Measurements from ENCODE around the gene ANKRD28. TPM values are rescaled to one million over a fixed set of nuclear protein-coding genes. Genes with fewer than 3 reads are reported as not detected.

ANKRD28 gene
- total and polyA plus RNA-seq, 9 donors: 19.9 to 32.1 (median 24.9) TPM

- H3K27ac ChIP-seq (ENCODE audit: low read length): no peak overlapping the region
- no peaks in the 10 kb centered on the region for H3K9me3 ChIP-seq (replicated peaks; ENCODE audit: control insufficient read depth, low read depth, low read length)
- H3K36me3 ChIP-seq (ENCODE audit: control insufficient read depth, insufficient read depth, low read length): peaks cover 16% of the 10 kb centered on the region
- H3K4me1 ChIP-seq (ENCODE audit: control insufficient read depth, insufficient read depth, low read length): no peaks in the 10 kb centered on the region
- no peaks in the 10 kb centered on the region for H3K27me3 ChIP-seq (ENCODE audit: control insufficient read depth, insufficient read depth, low read length)
- WGBS (ENCODE audit: insufficient coverage): 100% methylated on average over 1 of the region's 1 CpG
- no peak for DNase-seq
- no peak overlapping the region for H3K4me3 ChIP-seq (ENCODE audit: low read length)
Observed at GRCh38 chr3:15708882-15709677, 88.7 kb downstream of the ANKRD28 start.

- Histone ChIP-seq H3K4me3 (ENCODE audit: low read length) (no peak overlapping the region), H3K27ac (ENCODE audit: low read length) (no peak overlapping the region), H3K9me3 (replicated peaks; ENCODE audit: control insufficient read depth, low read depth, low read length) (no peaks in the 10 kb centered on the region), H3K4me1 (ENCODE audit: control insufficient read depth, insufficient read depth, low read length) (no peaks in the 10 kb centered on the region), H3K36me3 (ENCODE audit: control insufficient read depth, insufficient read depth, low read length) (peaks cover 16% of the 10 kb centered on the region), H3K27me3 (ENCODE audit: control insufficient read depth, insufficient read depth, low read length) (no peaks in the 10 kb centered on the region)
- no peak for DNase-seq
- no CpG with 5 or more reads among the region's 1 CpG for WGBS (ENCODE audit: insufficient coverage)
Observed at GRCh38 chr3:15707779-15708178, 90.0 kb downstream of the ANKRD28 start.

- WGBS (ENCODE audit: insufficient coverage): no CpG with 5 or more reads among the region's 2 CpGs
- no peaks in the 10 kb centered on the region for H3K9me3 ChIP-seq (replicated peaks; ENCODE audit: control insufficient read depth, low read depth, low read length)
- peaks cover 9% of the 10 kb centered on the region for H3K36me3 ChIP-seq (ENCODE audit: control insufficient read depth, insufficient read depth, low read length)
- H3K27me3 ChIP-seq (ENCODE audit: control insufficient read depth, insufficient read depth, low read length): no peaks in the 10 kb centered on the region
- H3K4me1 ChIP-seq (ENCODE audit: control insufficient read depth, insufficient read depth, low read length): no peaks in the 10 kb centered on the region
- no peak for DNase-seq
- no peak overlapping the region for H3K27ac ChIP-seq (ENCODE audit: low read length)
- H3K4me3 ChIP-seq (ENCODE audit: low read length): no peak overlapping the region
Observed at GRCh38 chr3:15703346-15703745, 94.4 kb downstream of the ANKRD28 start.

- Histone ChIP-seq H3K4me1 (ENCODE audit: control insufficient read depth, insufficient read depth, low read length) (no peaks in the 10 kb centered on the region), H3K27ac (ENCODE audit: low read length) (no peak overlapping the region), H3K27me3 (ENCODE audit: control insufficient read depth, insufficient read depth, low read length) (no peaks in the 10 kb centered on the region), H3K9me3 (replicated peaks; ENCODE audit: control insufficient read depth, low read depth, low read length) (no peaks in the 10 kb centered on the region), H3K36me3 (ENCODE audit: control insufficient read depth, insufficient read depth, low read length) (peaks cover 15% of the 10 kb centered on the region), H3K4me3 (ENCODE audit: low read length) (no peak overlapping the region)
- DNase-seq: no peak
- WGBS (ENCODE audit: insufficient coverage): no CpG with 5 or more reads among the region's 1 CpG
Observed at GRCh38 chr3:15694628-15695027, 103.2 kb downstream of the ANKRD28 start.

- Histone ChIP-seq H3K4me1 (ENCODE audit: control insufficient read depth, insufficient read depth, low read length) (no peaks in the 10 kb centered on the region), H3K4me3 (ENCODE audit: low read length) (no peak overlapping the region), H3K27me3 (ENCODE audit: control insufficient read depth, insufficient read depth, low read length) (no peaks in the 10 kb centered on the region), H3K27ac (ENCODE audit: low read length) (no peak overlapping the region), H3K36me3 (ENCODE audit: control insufficient read depth, insufficient read depth, low read length) (peaks cover 20% of the 10 kb centered on the region), H3K9me3 (replicated peaks; ENCODE audit: control insufficient read depth, low read depth, low read length) (no peaks in the 10 kb centered on the region)
- DNase-seq: no peak
- no CpG with 5 or more reads among the region's 1 CpG for WGBS (ENCODE audit: insufficient coverage)
Observed at GRCh38 chr3:15693355-15693754, 104.4 kb downstream of the ANKRD28 start.

GRCh38 chr3:15690748-15691147, 107.0 kb downstream of the ANKRD28 start:
- WGBS (ENCODE audit: insufficient coverage): no CpG with 5 or more reads among the region's 5 CpGs
- Histone ChIP-seq H3K36me3 (ENCODE audit: control insufficient read depth, insufficient read depth, low read length) (peaks cover 30% of the 10 kb centered on the region), H3K27me3 (ENCODE audit: control insufficient read depth, insufficient read depth, low read length) (no peaks in the 10 kb centered on the region), H3K4me1 (ENCODE audit: control insufficient read depth, insufficient read depth, low read length) (no peaks in the 10 kb centered on the region), H3K4me3 (ENCODE audit: low read length) (no peak overlapping the region), H3K27ac (ENCODE audit: low read length) (no peak overlapping the region), H3K9me3 (replicated peaks; ENCODE audit: control insufficient read depth, low read depth, low read length) (no peaks in the 10 kb centered on the region)
- DNase-seq: no peak

GRCh38 chr3:15690230-15690629, 107.5 kb downstream of the ANKRD28 start:
- H3K27ac ChIP-seq (ENCODE audit: low read length): no peak overlapping the region
- DNase-seq: no peak
- 100% methylated on average over 1 of the region's 4 CpGs for WGBS (ENCODE audit: insufficient coverage)
- H3K4me1 ChIP-seq (ENCODE audit: control insufficient read depth, insufficient read depth, low read length): no peaks in the 10 kb centered on the region
- H3K27me3 ChIP-seq (ENCODE audit: control insufficient read depth, insufficient read depth, low read length): no peaks in the 10 kb centered on the region
- no peaks in the 10 kb centered on the region for H3K9me3 ChIP-seq (replicated peaks; ENCODE audit: control insufficient read depth, low read depth, low read length)
- no peak overlapping the region for H3K4me3 ChIP-seq (ENCODE audit: low read length)
- H3K36me3 ChIP-seq (ENCODE audit: control insufficient read depth, insufficient read depth, low read length): peaks cover 30% of the 10 kb centered on the region

- Histone ChIP-seq H3K4me1 (ENCODE audit: control insufficient read depth, insufficient read depth, low read length) (no peaks in the 10 kb centered on the region), H3K9me3 (replicated peaks; ENCODE audit: control insufficient read depth, low read depth, low read length) (no peaks in the 10 kb centered on the region), H3K4me3 (ENCODE audit: low read length) (no peak overlapping the region), H3K27ac (ENCODE audit: low read length) (no peak overlapping the region), H3K36me3 (ENCODE audit: control insufficient read depth, insufficient read depth, low read length) (peaks cover 26% of the 10 kb centered on the region), H3K27me3 (ENCODE audit: control insufficient read depth, insufficient read depth, low read length) (no peaks in the 10 kb centered on the region)
- 80% methylated on average over 3 of the region's 7 CpGs for WGBS (ENCODE audit: insufficient coverage)
- DNase-seq: no peak
Observed at GRCh38 chr3:15685927-15686326, 111.9 kb downstream of the ANKRD28 start.

- Histone ChIP-seq H3K27ac (ENCODE audit: low read length) (peak overlapping the region; percentile 60), H3K4me3 (ENCODE audit: low read length) (no peak overlapping the region), H3K36me3 (ENCODE audit: control insufficient read depth, insufficient read depth, low read length) (peaks cover 22% of the 10 kb centered on the region), H3K27me3 (ENCODE audit: control insufficient read depth, insufficient read depth, low read length) (no peaks in the 10 kb centered on the region), H3K9me3 (replicated peaks; ENCODE audit: control insufficient read depth, low read depth, low read length) (no peaks in the 10 kb centered on the region), H3K4me1 (ENCODE audit: control insufficient read depth, insufficient read depth, low read length) (no peaks in the 10 kb centered on the region)
- no CpG with 5 or more reads among the region's 1 CpG for WGBS (ENCODE audit: insufficient coverage)
- no peak for DNase-seq
Observed at GRCh38 chr3:15683253-15683652, 114.5 kb downstream of the ANKRD28 start.

GRCh38 chr3:15682561-15683185, 115.1 kb downstream of the ANKRD28 start:
- H3K4me1 ChIP-seq (ENCODE audit: control insufficient read depth, insufficient read depth, low read length): no peaks in the 10 kb centered on the region
- no CpG with 5 or more reads among the region's 3 CpGs for WGBS (ENCODE audit: insufficient coverage)
- peak; percentile 71 for DNase-seq
- no peak overlapping the region for H3K27ac ChIP-seq (ENCODE audit: low read length)
- H3K9me3 ChIP-seq (replicated peaks; ENCODE audit: control insufficient read depth, low read depth, low read length): no peaks in the 10 kb centered on the region
- no peaks in the 10 kb centered on the region for H3K27me3 ChIP-seq (ENCODE audit: control insufficient read depth, insufficient read depth, low read length)
- H3K4me3 ChIP-seq (ENCODE audit: low read length): no peak overlapping the region
- peaks cover 19% of the 10 kb centered on the region for H3K36me3 ChIP-seq (ENCODE audit: control insufficient read depth, insufficient read depth, low read length)

All from muscle of leg (tissue), 11 donors.